Measurements from ENCODE around the gene PRKAR1B. TPM values are rescaled to one million over a fixed set of nuclear protein-coding genes. Genes with fewer than 3 reads are reported as not detected.
"Not testable (repeated sequence)": the region's sequence is repeated elsewhere in the genome, so short reads cannot be mapped to it uniquely, and the experiment has no call there.

Gene PRKAR1B
- total RNA-seq, 1 donor from 2014 or later, result 17.0 TPM

- no peak for ATAC-seq
These were observed 107.7 kb downstream of the PRKAR1B start for GRCh38 chr7:619368-619840.

- ATAC-seq, result no peak
These were observed 108.3 kb downstream of the PRKAR1B start for GRCh38 chr7:618539-619367.

- no peak for ATAC-seq
These were observed 109.2 kb downstream of the PRKAR1B start for GRCh38 chr7:617614-618538.

- peak; percentile 71 for ATAC-seq
These were observed 113.5 kb downstream of the PRKAR1B start for GRCh38 chr7:613442-614140.

GRCh38 chr7:611837-612236, 115.2 kb downstream of the PRKAR1B start:
- ATAC-seq, result not testable (repeated sequence)

GRCh38 chr7:611281-611810, 115.7 kb downstream of the PRKAR1B start:
- ATAC-seq, result no peak

GRCh38 chr7:610531-611280, 116.4 kb downstream of the PRKAR1B start:
- peak; percentile 42 for ATAC-seq

GRCh38 chr7:610141-610530, 116.9 kb downstream of the PRKAR1B start:
- ATAC-seq, result no peak

- ATAC-seq, result no peak
These were observed 117.7 kb downstream of the PRKAR1B start for GRCh38 chr7:609365-609764.

GRCh38 chr7:608954-609353, 118.1 kb downstream of the PRKAR1B start:
- ATAC-seq, result no peak

- no peak for ATAC-seq
These were observed 118.7 kb downstream of the PRKAR1B start for GRCh38 chr7:608361-608760.

GRCh38 chr7:607938-608337, 119.1 kb downstream of the PRKAR1B start:
- no peak for ATAC-seq

- ATAC-seq, result no peak
These were observed 121.2 kb downstream of the PRKAR1B start for GRCh38 chr7:605661-606450.

- ATAC-seq, result no peak
These were observed 122.1 kb downstream of the PRKAR1B start for GRCh38 chr7:604884-605531.

- ATAC-seq, result peak; percentile 76
These were observed 122.8 kb downstream of the PRKAR1B start for GRCh38 chr7:604001-604883.

GRCh38 chr7:603152-603951, 123.7 kb downstream of the PRKAR1B start:
- no peak for ATAC-seq

GRCh38 chr7:602341-603141, 124.5 kb downstream of the PRKAR1B start:
- ATAC-seq, result no peak

All from esophagus mucosa (tissue), 1 donor.